Hippocampal formation (tissue), 2 donors: ENCODE measurements around the gene BACH2.
"Not testable (repeated sequence)": the region's sequence is repeated elsewhere in the genome, so short reads cannot be mapped to it uniquely, and the experiment has no call there.

ENCODE experiments used
- DNase-seq, 2 donors: peaks; one replicate each; lab custom pipeline; 2025; lab: John Stamatoyannopoulos, UW

BACH2 gene

GRCh38 chr6:89940225-89941027, 356.2 kb downstream of the BACH2 start:
- peak; percentile 66 to 91 for DNase-seq

- no peak for DNase-seq
Observed at GRCh38 chr6:89939144-89939543, 357.5 kb downstream of the BACH2 start.

GRCh38 chr6:89938014-89938413, 358.6 kb downstream of the BACH2 start:
- no peak for DNase-seq

- no peak for DNase-seq
Observed at GRCh38 chr6:89936177-89936576, 360.5 kb downstream of the BACH2 start.

- DNase-seq: no peak
Observed at GRCh38 chr6:89934685-89935366, 361.8 kb downstream of the BACH2 start.

- no peak for DNase-seq
Observed at GRCh38 chr6:89932245-89932802, 364.3 kb downstream of the BACH2 start.

- DNase-seq: no peak
Observed at GRCh38 chr6:89930789-89931188, 365.9 kb downstream of the BACH2 start.

GRCh38 chr6:89928604-89929003, 368.0 kb downstream of the BACH2 start:
- DNase-seq: no peak

- DNase-seq: no peak
Observed at GRCh38 chr6:89927791-89928550, 368.7 kb downstream of the BACH2 start.

- no peak for DNase-seq
Observed at GRCh38 chr6:89927264-89927663, 369.4 kb downstream of the BACH2 start.

GRCh38 chr6:89925826-89926225, 370.8 kb downstream of the BACH2 start:
- no peak for DNase-seq

- DNase-seq: no peak
Observed at GRCh38 chr6:89924231-89924630, 372.4 kb downstream of the BACH2 start.

GRCh38 chr6:89921691-89922090, 375.0 kb downstream of the BACH2 start:
- DNase-seq: no peak

GRCh38 chr6:89921197-89921596, 375.4 kb downstream of the BACH2 start:
- no peak for DNase-seq

GRCh38 chr6:89917801-89918366, 378.8 kb downstream of the BACH2 start:
- no peak for DNase-seq

GRCh38 chr6:89917216-89917615, 379.4 kb downstream of the BACH2 start:
- no peak for DNase-seq

GRCh38 chr6:89916136-89916920, 380.3 kb downstream of the BACH2 start:
- DNase-seq: no peak

GRCh38 chr6:89910902-89911240, 385.8 kb downstream of the BACH2 start:
- DNase-seq: no peak

GRCh38 chr6:89910001-89910901, 386.4 kb downstream of the BACH2 start:
- DNase-seq: not testable (repeated sequence)

GRCh38 chr6:89895276-89895874, 401.3 kb downstream of the BACH2 start:
- no peak for DNase-seq
